ENCODE data around the gene RAET1E.
"Not testable (repeated sequence)": the region's sequence is repeated elsewhere in the genome, so short reads cannot be mapped to it uniquely, and the experiment has no call there.

Gene RAET1E

DNA sequence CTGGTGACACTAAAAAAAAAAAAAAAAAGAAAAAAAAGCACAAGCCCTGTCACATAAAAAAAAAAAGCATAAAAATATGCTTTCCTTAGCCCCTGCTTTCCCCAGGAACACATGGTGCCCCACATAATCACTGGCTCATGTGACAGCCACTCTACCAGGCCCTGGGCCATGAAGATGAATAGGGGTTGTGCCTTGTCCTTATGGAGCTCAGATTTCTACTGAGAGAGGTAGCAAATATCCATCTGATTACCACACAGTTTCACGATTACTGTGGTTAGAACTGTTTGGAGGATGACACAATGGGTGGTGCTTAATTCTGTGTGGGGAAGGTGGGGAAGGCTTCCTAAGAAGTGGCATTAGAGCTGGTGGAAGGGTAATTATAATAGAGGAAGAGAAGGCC is 9.3 kb downstream of the RAET1E start:
- no peak for DNase-seq

DNA sequence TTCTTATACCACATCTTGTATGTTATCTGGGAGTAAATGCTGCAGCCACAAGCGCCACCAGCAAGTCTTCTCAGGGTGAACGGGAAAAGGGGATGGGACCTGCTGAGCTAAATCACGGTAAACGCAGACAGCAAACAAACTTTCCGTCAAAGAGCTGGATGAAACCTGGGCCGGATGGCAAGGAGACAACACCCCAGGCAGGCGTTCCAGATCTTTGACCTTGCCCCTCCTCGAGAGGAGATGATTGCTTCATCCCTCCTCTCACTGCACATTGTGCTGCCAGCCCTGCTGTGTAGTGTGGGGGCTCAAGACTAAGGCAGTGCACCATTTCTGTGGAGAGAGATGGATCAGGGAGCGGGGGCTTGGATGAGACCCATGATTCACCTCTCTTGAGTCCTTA is 9.8 kb downstream of the RAET1E start:
- no peak for DNase-seq

DNA sequence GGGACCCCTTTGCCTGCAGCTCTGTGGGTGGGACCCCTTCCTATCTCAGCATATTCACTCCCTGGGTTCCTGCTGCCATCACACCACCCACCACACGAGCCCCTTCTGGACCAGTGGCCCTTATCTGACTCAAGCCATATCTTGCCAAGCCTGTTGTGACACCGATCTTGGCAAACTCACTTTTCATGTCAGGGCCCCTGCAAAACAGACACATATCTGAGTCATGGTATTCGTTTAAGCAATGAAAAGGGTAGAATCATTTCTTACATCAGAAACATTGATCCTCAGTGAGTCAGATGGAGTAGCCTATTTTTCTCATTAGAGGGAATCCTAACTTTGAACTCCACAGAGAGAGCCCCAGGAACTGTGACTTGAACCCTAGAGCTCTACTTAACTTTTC is 10.6 kb downstream of the RAET1E start:
- no peak for DNase-seq

DNA sequence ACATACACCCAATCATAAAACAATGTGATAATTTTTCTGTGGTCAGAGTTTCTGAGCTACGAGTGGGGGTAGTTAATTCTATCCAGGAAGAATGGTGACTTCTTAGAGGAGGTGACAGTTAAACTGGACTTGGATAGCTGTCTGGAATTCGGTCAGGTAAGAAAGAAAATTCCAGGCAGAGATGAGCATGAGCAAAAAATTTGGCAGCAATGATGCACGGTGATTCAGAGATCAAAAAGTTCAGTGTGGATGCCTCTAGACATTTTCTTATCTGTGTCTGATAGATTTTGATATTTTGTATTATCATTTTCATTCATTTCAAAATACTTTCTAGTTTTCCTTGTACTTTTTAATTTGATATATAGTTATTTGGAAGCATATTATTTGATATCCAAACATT is 12.0 kb downstream of the RAET1E start:
- DNase-seq: no peak

DNA sequence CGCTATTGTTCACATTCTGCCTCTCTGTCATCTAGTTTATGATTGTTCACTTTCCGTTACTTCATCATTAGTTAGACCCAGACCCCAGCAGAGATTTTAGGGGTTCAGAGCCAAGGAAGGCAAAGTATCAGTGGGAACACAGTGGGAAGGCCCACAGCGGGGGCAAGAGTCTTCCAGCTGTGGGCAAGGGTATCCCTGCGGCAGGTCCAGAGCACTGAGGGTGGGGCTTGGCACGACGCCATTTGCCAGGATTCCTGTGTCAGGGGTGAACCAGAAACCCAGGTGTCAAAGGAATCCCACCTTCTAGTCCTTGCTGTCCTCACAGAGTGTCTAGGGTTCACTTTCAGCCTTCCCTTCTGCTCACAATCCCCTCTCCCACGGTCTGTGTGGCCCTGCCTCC is 13.3 kb downstream of the RAET1E start:
- no peak for DNase-seq

DNA sequence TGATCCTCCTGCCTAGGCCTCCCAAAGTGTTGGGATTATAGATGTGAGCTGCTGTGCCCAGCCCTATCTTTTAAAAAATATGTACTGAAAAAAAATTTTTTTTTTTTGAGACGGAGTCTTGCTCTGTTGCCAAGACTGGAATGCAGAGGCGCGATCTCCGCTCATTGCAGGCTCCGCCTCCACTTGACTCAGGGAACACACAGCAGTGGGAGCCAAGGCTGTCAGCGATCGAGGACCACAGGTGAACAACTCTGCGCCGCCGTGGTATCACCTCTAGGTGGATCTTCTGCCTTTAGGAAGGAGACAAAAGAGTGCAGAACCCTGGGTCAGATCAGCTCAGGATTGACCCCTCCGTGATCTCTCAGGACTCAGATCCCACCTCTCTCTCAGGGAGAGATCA is 13.7 kb downstream of the RAET1E start:
- no peak for DNase-seq

DNA sequence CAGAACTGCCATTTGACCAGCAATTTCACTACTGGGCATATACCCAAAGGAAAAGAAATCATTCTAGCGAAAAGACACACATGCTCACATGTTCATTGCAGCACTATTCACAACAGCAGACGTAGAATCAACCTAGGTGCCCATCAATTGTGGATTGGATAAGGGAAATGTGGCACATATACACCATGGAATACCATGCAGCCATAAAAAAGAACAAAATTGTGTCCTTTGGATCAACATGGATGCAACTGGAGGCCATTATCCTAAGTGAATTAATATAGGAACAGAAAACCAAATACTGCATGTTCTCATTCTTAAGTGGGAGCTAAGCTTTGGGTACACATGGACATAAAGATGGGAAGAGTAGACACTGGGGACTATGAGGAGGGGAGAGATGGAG is 16.1 kb downstream of the RAET1E start:
- DNase-seq: no peak

DNA sequence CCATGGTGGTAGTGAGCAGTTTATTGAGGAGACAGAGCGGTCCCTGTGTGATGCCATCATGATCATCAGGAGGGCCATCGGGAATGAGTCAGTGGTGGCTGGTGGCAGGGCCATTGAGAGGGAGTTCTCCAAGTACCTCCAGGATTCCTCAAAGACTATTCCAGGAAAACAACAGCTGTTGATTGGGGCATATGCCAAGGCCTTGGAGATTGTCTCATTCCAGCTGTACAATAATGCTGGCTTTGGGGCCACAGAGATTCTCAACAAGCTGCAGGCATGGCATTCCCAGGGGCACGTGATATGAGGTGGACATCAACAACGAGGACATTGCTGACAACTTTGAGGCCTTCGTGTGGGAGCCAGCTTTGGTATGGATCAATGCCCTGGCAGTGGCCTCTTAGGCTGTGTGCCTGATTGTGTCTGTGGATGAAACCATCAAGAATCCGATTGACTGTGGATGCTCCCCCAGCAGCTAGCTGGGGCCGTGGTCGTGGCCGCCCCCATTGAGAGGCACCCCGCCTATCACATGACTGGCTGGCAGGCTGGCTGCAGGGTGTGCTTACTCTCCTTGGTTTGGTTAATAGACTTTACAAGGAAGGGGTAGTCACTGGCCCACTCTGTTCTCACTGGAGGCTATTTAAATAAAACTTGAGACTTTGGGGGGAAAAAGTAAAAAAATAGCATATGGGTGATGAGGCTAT is 16.7 kb downstream of the RAET1E start:
- no peak for DNase-seq

DNA sequence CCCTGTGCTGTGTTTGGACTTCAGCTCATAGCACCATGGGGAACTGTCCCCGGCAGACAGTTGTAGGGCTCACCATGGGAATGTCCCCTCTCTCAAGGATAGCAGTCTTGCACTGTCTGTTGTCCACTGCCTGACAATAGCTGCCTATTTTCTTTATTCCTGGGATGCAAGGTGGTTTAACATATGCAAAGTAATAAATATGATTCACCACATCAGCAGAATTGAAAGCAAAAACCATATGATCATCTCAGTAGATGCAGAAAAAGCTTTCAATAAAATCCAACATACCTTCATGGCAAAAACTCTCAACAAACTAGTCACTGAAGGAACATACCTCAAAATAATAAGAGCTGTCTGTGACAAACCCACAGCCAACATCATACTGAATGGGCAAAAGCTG is 20.3 kb downstream of the RAET1E start:
- no peak for DNase-seq

DNA sequence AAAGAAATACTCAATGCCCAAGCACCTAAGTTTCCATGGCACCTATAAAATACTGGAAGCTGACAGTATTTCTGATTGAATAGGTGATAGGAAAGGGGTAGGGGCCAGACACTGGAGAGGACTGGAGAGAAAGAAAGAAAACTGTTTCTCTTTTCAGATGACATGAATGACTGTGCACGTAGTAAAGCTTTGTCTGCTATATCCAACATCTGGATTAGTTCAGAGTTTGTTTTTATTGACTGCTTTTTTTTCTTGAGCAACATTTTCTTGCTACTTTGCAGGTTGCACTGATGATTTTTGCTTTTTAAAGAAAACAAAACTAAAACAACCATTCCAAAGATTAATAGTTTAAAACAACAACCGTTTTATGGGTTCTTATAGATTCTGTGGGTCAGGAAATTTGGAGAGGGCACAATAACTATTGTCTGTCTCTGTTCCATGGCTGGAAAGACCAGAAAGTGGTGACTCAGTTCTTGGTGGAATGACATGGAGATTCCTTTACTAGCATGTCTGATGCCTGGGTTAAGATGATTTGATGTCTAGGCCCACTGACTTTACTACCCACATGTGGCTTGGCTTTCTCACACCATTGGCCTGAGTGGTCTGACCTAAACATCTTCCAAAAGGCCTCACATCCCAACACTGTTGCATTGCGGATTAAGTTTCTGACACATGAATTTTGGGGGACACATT is 21.5 kb downstream of the RAET1E start:
- no peak for DNase-seq

DNA sequence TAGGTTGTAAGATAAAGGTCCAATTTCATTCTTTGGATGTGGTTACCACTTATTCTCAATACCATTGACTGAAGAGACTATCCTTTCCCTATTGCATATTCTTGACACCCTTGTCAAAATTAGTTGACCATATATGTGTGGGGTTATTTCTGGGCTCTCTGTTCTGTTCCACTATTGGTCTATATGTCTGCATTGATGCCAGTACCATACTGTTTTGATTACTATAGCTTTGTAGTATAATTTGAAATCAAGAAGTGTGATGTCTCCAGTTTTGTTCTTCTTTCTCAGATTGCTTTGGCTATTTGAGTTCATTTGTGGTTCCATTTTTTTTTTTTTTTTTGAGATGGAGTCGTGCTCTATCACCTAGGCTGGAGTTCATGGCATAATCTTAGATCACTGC is 25.7 kb downstream of the RAET1E start:
- no peak for DNase-seq

DNA sequence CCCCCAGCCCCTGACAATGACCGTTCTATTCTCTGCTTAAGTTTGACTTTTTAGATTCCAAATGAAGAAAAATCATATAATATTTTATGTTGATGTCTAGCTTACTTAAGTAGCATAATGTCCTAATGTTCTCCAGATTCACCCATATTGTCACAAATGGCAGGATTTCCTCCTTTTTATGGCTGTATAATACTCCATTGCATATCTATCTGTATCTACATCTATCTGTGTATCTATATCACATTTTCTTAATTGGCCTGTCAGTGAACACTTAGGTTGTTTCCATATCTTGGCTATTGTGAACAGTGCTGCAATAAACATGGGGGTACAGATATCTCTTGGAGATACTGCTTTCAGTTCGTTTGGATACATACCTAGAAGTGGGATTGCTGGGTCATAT is 26.7 kb downstream of the RAET1E start:
- DNase-seq: no peak

DNA sequence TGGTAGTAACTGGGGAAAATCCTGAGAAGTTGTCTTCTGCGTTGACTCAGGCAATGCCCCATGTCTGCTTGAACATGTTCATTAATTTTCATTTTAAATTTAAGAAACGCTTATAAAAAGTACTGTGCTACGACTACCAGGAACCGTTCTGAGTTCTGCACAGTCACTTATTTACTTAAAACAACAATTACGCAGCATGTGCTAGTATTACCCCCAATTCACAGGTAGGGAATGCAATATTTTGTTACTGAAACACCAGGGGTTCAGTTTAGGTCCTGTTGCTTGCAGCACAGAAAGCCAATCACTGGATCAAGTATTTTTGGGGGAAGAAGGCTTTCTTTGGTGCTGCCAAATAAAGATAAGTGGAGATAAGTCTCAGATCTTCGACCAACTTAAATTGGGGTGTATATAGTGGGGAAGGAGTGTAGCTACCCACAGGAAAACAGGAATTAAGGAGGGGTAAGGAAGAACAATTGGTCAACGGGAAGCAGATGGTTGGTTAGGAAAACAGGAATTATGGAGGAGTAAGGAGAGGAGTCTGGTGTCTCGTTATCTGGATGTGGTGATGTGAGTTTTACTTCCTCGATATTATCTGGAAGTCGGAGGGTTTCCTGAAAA is 28.5 kb downstream of the RAET1E start:
- no peak for DNase-seq

DNA sequence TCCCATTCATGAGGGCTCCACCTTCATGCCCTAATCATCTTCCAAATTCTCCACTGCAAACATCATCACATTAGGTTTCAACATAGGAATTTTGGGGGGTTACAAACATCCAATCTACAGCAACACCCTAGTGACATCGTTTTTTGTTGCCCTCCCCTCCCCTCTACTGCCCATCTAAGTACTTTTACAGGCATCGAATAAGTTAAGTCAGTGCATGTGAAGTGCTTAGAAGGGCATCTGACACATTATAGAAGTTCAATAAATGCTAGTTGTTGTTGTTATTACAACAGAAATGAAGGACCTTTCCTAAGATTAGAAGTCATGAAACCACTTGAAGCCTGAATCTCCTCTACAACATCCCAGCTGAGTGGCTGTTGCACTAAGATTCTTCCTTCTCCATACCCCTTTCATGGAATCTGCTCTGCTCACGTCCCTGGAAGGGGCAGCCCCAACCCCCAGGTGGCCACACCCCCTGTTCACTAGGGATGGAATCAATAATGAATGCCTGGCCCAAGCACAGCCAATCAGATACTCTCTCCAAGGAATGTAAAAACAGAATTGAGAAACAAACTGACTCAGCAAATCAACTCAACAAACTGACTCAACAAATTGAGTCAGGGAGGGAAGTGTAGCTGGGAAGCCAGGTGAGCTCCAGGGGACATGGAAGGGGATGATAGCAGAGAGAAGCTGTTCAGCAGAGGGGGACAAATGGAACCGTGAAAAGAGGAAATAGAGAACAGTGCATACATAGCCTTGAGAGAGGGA is 29.9 kb downstream of the RAET1E start:
- no peak for DNase-seq

DNA sequence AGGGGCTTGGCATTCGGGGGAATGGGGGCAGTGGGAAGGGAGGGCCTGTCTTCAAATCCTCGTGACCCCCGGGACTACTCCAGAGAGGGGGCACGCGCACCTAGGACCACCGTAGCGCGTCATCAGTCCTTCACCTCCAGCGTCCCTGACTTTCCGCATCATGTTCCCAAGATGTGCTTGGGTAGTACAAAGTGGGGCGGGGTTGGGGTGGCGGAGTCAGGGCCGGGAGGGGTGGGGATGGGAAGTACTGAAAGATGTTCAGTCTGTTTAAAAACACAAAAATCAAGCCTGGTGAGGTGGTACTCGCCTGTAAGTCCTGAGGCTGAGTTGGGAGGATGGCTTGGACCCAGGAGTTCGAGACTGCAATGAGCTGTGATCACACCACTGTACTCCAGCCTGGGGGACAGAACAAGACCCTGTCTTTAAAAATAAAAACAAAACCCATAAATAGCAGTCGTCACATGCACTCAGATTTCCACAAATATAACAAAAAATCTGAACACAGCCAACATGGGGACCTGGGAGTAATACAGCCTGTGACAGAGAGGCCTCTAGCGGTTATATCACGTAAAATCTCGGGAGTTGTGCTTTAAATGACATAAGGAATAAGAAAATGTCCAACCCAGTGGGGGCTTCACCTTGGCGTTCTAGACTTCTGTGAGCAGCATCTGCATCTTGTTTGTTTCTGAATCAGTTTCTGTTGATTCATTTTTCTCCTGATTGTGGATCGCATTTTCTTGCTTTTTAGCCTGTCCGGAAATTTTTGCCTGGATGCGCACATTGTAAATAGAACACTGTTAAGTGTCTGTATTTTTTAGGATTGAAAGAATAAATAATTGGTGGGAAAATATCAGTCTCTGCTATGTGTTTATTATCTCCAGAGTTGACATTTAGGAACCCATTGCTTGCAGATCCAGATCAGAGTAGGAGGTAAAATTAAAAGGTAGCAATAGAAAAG is 33.1 kb downstream of the RAET1E start:
- DNase-seq: peak; percentile 27

DNA sequence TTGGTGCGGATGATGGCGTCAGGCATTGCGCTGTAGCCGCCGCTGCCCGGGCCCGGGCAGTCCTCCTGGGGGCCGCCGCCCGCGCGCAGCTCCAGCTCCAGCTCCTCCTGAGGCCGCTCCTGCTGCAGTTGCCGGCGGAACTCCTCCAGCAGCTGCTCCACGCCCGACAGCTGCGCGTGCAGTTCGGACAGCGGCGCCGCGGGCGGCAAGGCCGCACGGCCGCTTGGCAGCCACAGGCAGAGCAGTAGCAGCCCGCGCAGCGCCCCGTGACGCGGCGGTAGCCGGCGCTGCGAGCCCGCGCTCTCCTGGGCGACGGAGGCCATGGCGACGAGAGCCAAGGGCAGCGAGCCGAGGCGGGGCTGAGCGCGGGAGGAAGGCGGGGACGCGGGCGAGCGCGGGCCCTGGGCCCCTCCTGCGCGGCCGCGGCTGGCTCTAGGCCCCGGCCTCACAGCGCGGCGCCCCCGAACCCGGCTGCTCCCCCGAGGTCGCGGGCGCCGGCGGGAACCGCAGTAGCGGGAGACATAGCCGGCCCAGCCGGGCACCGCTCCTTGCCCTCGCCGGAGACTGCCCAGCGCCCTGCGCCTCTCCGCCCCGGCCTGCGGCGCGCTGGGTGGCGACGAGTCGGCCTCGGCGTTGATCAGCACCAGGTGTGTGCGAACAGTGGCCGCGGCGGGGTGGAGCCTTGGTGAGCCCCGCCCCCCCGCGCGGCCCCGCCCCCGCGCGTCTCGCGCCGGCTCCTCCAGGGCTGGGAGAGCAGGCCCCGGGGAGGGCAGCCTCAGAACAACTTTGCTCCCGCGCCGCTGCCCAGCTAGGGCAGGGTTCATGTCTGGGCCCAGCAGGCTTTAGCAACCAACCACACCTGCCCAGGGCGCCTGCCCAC is 34.0 kb downstream of the RAET1E start, which contains the start of gene LRP11:
Gene LRP11, minus strand, starts transcription at position 662 of the 880 bp plus-strand sequence. Its CDS starts 339 bp downstream, at position 323.
- peak; percentile 80 for DNase-seq

DNA sequence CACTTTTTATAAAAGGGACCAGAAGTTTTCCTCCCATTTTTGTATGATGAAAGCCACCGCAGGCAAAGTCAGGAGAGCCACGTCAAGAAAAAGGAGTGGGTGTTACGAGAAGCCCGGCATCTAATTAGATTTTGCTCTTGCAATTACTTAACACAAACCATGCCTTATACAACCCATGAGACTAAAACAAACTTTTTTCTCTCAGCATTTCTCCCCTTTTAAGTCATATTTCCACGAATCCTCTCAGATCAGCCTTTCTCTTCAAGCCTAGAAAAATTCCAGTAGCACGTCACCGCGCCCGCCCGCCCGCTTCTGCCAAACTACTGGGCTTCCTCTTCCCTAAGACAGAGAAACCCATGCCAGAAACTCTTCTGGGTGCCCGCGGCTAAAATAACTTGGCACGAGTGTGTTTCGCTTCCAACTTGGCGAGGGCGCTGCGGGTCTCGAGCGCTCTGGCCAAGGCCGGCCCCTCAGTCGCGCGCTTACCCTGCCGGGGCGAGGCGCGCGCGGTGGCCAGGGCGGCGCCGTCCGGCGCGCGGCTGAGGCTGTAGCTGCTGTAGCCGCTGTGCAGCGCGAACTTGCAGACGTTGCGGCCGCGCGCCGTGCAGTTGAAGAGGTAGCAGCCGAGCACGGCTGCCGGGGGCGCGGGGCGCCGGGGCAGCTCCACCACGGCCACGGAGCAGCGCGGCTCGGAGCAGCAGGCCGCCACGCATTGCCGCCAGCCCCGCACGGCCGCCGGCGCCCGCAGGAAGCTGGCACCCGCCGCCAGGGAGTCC is 34.8 kb downstream of the RAET1E start:
- peak; percentile 20 for DNase-seq

DNA sequence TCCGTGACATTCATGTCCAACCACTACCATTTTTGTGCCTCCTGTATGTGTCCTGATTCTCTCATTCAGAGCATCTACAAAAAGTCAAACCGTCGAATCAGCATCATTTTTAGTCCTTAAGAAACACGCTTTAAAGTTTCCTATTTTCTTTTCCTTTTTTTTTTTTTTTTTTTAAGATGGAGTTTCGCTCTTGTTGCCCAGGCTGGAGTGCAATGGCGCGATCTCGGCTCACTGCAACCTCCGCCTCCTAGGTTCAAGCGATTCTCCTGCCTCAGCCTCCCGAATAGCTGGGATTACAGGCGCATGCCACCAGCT is 35.5 kb downstream of the RAET1E start:
- not testable (repeated sequence) for DNase-seq

DNA sequence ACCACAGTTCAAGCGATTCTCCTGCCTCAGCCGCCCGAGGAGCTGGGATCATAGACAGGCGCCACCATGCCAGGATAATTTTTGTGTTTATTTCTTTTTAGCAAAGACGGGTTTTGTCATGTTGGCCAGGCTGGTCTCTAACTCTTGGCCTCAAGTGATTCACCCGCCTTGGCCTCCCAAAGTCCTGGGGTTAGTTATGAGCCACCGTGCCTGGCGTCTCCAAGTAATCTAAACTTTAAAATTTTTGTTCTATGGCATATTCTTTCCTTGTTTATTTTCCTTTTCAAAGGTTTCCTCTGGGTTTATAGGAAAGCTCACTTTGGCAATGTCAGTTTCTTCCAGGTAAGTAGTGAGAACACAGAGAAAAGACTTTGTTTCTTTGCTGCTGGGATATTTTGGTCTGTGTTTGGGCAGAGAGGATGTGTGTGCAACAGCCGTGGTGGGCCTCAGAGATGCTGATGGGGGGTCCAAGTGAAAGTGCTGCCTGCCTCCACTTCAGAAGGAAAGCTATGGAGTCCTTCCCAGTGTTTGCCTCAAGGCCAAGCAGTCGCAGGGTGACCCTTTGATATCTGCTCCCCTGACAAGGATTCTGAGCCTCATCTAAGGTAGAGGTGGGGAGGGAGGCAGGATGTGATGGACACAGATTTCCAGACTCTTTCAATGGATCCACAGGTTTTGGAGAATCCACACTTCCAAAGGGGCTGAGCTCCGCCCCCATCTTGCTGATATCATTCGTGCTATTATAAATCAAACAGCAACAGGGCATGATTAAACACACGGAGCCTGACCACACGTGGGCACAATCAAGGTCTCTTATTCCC is 36.1 kb downstream of the RAET1E start:
- no peak for DNase-seq
